Activated CD4-positive, alpha-beta T cell treated with anti-CD3 and anti-CD28 coated beads for 1 hour (primary cell): ENCODE results near the gene HDGFL3.
"Not testable (repeated sequence)": the region's sequence is repeated elsewhere in the genome, so short reads cannot be mapped to it uniquely, and the experiment has no call there.

Source experiments
- DNase-seq: peaks from one replicate; pipeline ENCODE4 v3.0.0-alpha.2; 2020

Gene HDGFL3

GRCh38 chr15:83094583-83094982 is 113.0 kb downstream of the HDGFL3 start:
- no peak for DNase-seq

- DNase-seq = no peak
These were observed 115.2 kb downstream of the HDGFL3 start for GRCh38 chr15:83092309-83092976.

DNA sequence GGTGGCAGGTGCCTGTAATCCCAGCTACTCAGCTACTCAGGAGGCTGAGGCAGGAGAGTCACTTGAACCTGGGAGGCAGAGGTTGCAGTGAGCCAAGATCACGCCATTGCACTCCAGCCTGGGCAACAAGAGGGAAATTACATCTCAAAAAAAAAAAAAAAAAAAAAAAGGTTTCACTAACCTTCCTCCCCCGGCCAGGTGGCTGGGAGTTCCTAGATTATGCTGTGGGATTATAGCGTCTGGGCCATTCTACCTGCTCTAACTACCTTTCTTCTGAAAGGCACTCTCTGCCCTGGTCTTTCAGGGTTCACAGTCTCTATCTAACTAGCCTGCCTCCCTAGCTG is 115.7 kb downstream of the HDGFL3 start:
- not testable (repeated sequence) for DNase-seq

DNA sequence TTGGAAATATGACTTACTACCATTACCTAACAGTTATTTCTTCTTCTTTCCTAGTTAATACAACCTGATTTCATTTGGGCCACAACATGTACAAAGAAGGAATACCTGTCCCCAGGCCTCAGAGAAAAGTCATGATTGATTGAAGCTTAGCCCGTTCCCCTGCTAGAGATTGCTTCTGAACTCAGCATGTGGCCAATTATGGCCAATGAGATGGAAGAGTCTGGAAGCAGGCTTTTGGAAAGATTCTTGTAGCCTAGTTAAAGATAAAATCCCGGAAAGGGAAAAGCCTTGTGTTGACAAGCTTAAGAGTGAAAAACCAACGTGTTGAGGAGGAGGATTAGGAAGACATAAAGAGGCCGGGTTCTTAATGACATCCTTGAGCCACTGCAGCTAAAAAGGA is 117.2 kb downstream of the HDGFL3 start:
- DNase-seq = no peak

DNA sequence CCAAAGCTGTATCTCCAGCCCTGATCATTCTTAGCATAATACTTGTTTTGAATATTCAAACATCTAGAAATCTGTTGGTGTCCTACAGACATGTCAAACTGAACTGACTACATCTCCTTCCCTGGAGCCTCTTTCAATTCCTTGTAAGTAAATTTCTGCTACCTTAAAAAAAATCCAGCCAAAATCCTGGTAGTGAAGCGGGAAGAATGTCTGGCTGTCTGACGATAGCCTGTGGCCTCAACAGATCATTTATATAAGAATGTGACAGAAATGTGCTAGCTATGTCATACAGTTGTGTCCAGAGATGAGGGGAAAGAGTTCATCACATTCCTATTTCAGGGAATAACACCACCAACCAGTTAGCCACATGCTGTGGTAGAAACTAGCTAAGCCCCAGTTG is 118.7 kb downstream of the HDGFL3 start:
- DNase-seq = no peak

- DNase-seq = no peak
These were observed 120.0 kb downstream of the HDGFL3 start for GRCh38 chr15:83087576-83087975.

- not testable (repeated sequence) for DNase-seq
These were observed 121.6 kb downstream of the HDGFL3 start for GRCh38 chr15:83085864-83086552.

DNA sequence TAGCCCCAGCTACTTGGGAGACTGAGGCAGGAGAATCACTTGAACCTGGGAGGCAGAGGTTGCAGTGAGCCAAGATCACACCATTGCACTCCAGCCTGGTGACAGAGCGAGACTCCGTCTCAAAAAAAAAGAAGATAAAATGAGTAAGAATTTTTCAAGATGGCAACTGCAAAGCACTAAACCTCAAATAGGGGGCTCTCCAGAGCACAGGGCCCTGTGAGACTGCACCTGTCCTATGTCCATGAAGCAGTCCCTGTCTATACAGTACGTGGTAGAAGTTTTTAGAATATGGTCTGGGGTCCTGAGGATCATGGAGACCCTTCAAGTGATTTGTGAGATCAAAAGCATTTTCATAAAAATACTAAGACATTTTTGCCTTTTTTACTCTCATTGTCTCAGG is 122.2 kb downstream of the HDGFL3 start:
- DNase-seq = not testable (repeated sequence)

GRCh38 chr15:83082730-83083386 is 124.8 kb downstream of the HDGFL3 start:
- DNase-seq = no peak

GRCh38 chr15:83081256-83082014 is 126.2 kb downstream of the HDGFL3 start:
- no peak for DNase-seq

- DNase-seq = no peak
These were observed 128.9 kb downstream of the HDGFL3 start for GRCh38 chr15:83078712-83079111.
